Measurements from ENCODE around the gene NDUFA8.

NDUFA8 gene

GRCh38 chr9:122184551-122184950 is 25.0 kb upstream of the NDUFA8 start:
- no peak for DNase-seq

GRCh38 chr9:122183501-122183900 is 23.9 kb upstream of the NDUFA8 start:
- no peak for DNase-seq

GRCh38 chr9:122180633-122181032 is 21.1 kb upstream of the NDUFA8 start:
- no peak for DNase-seq

- DNase-seq, result no peak
Measured at GRCh38 chr9:122179690-122180074, 20.1 kb upstream of the NDUFA8 start.

GRCh38 chr9:122179054-122179689 is 19.6 kb upstream of the NDUFA8 start:
- no peak for DNase-seq

GRCh38 chr9:122176916-122177315 is 17.3 kb upstream of the NDUFA8 start:
- DNase-seq, result no peak

- DNase-seq, result no peak
Measured at GRCh38 chr9:122173670-122174069, 14.1 kb upstream of the NDUFA8 start.

- DNase-seq, result no peak
Measured at GRCh38 chr9:122172131-122172530, 12.6 kb upstream of the NDUFA8 start.

- DNase-seq, result no peak
Measured at GRCh38 chr9:122168356-122168755, 8.8 kb upstream of the NDUFA8 start.

GRCh38 chr9:122164286-122164685 is 4.7 kb upstream of the NDUFA8 start:
- DNase-seq, result no peak

GRCh38 chr9:122162415-122162814 is 2.8 kb upstream of the NDUFA8 start:
- no peak for DNase-seq

GRCh38 chr9:122159925-122160246 is 307 bp upstream of the NDUFA8 start:
- DNase-seq, result no peak

GRCh38 chr9:122158202-122158601 is 1.4 kb downstream of the NDUFA8 start:
- no peak for DNase-seq

GRCh38 chr9:122155796-122156195 is 3.8 kb downstream of the NDUFA8 start:
- DNase-seq, result no peak

GRCh38 chr9:122151267-122151828 is 8.2 kb downstream of the NDUFA8 start:
- no peak for DNase-seq

- DNase-seq, result no peak
Measured at GRCh38 chr9:122145592-122145863, 14.1 kb downstream of the NDUFA8 start.

GRCh38 chr9:122144836-122145591 is 14.6 kb downstream of the NDUFA8 start:
- DNase-seq, result no peak

GRCh38 chr9:122143876-122144405 is 15.6 kb downstream of the NDUFA8 start:
- no peak for DNase-seq

- no peak for DNase-seq
Measured at GRCh38 chr9:122143296-122143695, 16.3 kb downstream of the NDUFA8 start.

GRCh38 chr9:122141671-122142070 is 17.9 kb downstream of the NDUFA8 start:
- no peak for DNase-seq

GRCh38 chr9:122140368-122141193 is 19.0 kb downstream of the NDUFA8 start:
- no peak for DNase-seq

- no peak for DNase-seq
Measured at GRCh38 chr9:122138560-122139268, 20.9 kb downstream of the NDUFA8 start.

- no peak for DNase-seq
Measured at GRCh38 chr9:122135529-122135859, 24.1 kb downstream of the NDUFA8 start.
